Hematopoietic multipotent progenitor cell treated with erythropoietin and hydrocortisone succinate and interleukin-3 and kit ligand, for 6 days (in vitro differentiated cells): Measurements from ENCODE around the gene TGFB2.
A peak's percentile ranks its signal among the peaks of the same experiment; 100 is the strongest.

Experiments
- DNase-seq: peaks from one replicate; pipeline ENCODE4 v3.0.0-alpha.2; 2015

The TGFB2 gene

DNA sequence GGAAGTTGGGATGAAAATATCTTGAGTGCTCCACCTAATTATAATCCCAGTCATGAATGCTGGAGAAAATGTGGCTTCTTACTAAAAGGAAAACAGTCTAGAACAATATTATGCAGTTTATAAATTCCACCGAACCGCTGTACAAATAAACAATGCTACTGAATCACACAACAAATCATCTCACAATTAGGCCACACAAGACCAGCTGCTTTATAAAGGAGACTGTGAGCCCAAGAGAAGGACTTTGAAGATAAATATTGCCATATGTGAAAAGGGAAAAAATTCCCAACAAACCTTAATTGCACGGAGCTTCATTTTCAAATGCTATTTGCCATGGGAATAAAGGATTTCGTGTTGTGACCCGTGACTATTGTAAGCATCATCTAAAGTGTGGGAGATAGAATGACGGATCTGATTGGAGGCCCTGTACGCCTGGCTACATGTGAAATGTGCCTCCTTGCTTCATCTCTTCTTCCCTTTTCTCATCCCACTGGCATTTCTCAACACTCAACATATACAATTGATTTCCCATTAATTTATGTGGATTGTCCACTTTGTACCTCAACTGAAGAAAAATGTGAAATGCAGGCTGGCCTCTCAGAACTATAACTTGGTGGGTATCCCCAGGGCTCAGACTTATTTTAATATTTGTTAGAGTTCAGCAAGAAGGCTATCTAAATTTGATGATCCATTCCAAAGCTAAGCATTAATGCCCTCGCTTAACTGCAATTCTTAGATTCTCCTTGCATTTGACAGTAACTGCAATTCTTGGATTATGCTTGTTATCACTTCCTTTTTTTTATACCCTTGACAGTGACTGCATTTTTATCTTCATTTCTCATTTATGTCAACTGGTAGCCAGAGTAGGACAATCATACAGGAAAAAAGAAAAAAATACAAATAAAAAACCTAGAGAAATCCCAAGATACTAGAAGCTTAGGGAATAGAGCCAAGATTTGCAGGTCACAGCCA, 122.3 kb downstream of the TGFB2 start:
- no peak for DNase-seq

DNA sequence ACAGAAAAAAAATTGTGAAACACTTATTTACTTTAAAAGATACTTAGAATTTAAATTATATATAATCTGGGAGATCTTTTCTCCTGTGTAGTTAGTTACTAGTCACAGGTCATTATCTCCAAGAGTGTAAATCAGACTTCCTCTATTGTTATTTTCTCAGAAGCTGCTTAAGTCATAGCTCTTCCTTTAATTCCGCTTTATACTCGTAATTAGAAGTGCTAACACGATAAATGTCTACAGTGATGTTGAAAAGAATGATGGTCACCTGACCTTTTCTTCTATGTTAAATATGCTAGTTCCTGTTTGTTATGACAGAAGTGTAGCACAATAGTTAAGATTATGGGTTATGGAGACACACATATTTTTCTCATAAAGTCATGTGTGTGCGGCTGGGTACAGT, 123.6 kb downstream of the TGFB2 start:
- DNase-seq, result peak; percentile 10

DNA sequence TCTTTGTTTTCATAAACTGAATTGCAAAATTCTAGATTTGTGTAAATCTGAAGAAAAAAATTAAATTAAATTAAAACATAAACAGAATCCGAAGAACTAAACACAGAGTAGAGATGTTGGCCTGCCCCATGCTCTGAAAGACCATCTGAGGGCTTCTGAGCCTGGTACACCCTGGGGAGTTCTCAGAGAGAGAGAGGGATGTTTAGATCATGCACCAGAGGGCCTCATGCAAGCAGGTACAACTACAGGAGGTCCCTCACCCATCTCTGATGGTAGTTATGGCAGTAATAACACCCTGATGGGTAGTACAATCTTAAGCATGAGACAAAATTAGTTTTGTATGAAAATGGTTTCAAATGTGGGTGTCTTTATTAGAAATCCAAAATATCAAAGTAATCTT, 127.7 kb downstream of the TGFB2 start:
- DNase-seq, result no peak

DNA sequence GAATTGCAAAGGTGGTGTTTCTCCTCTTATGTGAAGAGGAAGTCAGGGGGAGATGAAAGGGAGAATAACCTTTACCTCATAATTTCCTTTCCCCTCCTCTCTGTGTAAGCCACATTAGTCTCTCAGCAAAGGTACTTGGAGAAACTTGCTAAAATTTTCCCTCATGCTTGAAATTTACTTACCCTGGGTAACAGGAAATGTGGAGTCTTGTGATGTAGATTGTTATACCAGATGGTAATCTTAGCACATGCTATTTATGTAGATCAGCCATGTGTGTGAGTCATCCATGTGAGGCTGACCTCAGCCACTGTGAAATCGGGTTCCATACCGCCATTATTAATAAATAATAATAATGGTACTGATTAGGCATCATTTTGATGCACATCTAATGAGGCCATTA, 128.4 kb downstream of the TGFB2 start:
- no peak for DNase-seq

- peak; percentile 7 for DNase-seq
Measured at GRCh38 chr1:218474128-218474527, 129.0 kb downstream of the TGFB2 start.

DNA sequence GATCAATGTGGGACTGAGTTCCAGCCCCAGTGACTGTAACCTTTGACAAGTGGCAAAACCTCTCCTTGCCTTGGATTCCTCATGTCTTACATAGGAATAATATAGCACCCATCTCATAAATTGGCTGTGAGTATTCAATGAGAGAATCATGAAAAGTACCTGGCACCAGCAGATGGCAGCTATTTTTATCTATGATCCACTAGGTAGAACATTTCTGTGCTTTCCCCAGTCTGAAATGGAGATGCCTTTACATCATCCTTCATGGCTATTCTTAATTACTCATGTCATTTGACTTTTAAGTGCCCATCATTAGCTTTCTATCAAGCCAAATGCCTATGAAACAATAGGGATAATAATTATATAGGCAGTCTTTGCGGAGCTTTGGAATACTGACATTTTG, 130.1 kb downstream of the TGFB2 start:
- no peak for DNase-seq

DNA sequence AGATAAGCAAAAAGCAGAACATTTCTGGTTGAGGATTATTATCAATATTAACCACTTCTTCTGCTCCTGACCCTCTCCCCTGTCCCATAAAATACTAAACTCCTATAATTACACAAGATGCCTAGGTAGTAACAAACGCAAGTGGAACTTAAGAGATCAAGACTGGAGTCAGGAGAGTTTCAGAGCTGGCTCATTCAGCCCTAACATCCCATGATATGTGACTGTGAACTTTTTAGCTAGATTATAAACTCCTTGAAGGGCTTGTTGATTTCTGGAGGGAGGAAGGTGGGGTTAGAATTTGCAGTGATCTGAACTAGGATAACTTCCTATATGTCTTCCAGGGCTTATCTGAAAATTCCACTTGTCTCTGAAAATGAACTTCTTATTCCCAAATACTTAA, 130.6 kb downstream of the TGFB2 start:
- no peak for DNase-seq

GRCh38 chr1:218476385-218476784, 131.2 kb downstream of the TGFB2 start:
- no peak for DNase-seq

GRCh38 chr1:218478336-218478735, 133.2 kb downstream of the TGFB2 start:
- DNase-seq, result no peak

GRCh38 chr1:218479436-218480115, 134.4 kb downstream of the TGFB2 start:
- DNase-seq, result no peak

DNA sequence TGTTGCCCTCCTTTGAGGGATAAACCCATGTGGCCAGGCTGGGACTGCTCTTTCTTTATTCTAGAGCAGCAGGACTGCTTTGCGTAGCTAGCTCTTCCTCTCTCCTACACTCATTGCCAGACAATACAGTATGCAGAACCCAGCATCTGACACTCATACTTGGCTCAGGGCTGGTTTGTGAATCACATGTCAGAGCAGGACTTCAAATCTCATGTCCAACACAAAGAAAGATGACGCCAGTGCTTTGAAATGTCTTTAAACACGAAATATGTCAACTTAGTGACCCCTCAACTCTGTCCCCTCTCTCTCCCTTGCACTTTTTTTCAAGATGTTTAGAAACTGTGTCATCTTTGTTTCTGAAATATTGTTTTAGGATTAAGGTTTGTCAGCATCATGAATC, 135.0 kb downstream of the TGFB2 start:
- DNase-seq, result no peak

DNA sequence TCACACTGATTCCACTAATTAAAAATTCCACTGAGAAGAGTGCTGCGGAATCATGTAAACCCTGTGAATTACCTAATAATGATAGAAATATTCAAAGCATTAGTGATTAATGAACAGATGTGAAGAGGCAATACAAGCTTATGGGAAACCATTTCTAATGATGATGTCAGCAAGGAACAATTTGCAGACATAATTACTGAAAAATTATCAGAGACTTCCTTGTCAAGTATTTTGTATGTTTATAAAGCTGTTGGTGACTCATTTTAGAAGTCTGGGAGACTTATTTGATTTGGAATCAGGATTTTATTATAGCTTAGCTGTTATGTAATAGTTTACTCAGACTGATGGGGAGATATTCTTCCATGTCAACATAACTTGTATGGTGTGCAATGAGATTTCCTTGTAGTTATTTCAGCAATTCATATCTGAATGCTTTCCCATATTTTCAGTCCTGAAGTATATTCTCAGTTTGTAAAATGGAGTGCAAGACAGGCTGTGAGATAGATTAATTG, 135.5 kb downstream of the TGFB2 start:
- DNase-seq, result no peak

- no peak for DNase-seq
Measured at GRCh38 chr1:218481116-218481775, 136.1 kb downstream of the TGFB2 start.

DNA sequence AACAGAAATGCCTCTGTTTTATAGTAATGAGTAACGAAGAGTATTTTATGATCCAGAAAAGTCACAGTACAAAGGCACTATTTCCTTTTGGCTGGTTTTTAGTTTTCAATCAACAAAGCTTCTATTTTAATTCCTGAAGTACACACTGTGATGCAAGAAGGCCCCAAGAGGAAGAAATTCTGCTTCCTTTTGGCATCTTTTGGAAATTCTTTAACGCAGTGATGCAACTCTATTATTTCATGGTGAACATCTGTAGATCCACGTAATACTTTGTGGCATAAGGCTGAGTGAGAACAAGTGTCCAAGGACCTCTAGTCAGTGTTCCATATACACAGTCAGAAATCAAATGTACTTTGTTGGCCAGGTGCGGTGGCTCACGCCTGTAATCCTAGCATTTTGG, 137.5 kb downstream of the TGFB2 start:
- no peak for DNase-seq

GRCh38 chr1:218485241-218485928, 140.2 kb downstream of the TGFB2 start:
- DNase-seq, result no peak

DNA sequence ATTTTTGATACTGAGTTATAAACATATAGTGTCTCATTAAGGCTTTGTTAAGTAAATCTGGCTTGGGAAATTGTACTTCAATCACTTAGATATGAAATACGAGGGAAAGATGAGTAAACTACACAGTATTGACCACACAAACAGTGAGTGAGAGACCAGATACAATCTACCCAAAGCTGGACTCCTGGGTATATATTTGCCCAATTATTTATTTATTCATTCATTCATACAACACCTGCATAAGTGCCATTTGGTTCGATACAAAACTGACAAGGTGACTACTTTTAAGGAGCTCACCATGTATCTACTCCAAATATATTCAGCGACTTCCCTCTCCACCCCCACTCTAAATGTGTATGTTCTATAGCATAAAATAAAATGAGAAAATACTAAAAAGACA, 143.4 kb downstream of the TGFB2 start:
- DNase-seq, result no peak

DNA sequence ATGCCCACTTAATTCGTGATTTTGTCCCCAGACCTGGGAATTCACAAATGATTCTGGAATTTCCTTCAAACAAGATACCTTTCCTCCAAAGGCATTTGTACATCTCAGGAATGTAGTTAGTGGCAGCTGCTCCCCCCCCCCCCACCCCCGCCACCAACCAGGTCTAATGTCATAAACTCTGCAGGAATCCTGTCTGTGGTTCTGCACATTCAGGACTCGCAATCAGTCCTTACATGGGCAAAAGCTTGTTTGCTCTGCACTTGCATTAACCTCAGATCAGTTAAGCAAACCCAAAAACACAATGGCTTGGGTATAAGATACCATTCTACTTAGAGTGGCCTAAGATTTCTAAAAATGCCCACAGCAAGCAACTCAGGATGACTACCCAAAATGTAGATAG, 143.8 kb downstream of the TGFB2 start:
- DNase-seq, result no peak

- no peak for DNase-seq
Measured at GRCh38 chr1:218490406-218490922, 145.3 kb downstream of the TGFB2 start.

DNA sequence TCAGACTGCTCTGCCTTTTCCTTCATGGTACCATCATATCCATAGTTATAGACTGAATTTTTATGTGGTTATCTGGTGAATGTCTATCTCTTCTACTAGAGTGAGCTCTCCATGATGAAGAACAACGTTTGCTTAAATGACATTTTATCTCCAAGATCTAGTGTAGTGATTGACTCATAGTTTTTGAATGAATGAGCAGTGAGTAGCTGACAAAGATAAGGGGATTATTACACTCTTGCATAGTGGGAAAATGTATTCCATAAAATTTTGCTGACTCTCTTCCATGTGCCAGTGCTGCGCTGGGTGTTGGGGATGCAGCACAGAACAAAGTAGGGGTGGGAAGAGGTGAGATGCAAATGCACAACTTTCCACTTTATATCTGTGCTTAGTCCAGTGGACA, 147.7 kb downstream of the TGFB2 start:
- no peak for DNase-seq

- no peak for DNase-seq
Measured at GRCh38 chr1:218493986-218494385, 148.8 kb downstream of the TGFB2 start.
